WTC11 (cell line): Measurements from ENCODE around the gene ATN1. TPM values are rescaled to one million over a fixed set of nuclear protein-coding genes. Genes with fewer than 3 reads are reported as not detected.
"Not testable (repeated sequence)": the region's sequence is repeated elsewhere in the genome, so short reads cannot be mapped to it uniquely, and the experiment has no call there.

Experiments used
- ATAC-seq: fragments of 200-7000 bp; cut with Tn5 transposase; 2 replicates; pipeline ENCODE4 v1.10.0; 2021; ENCODE audit warnings: mild to moderate bottlenecking, moderate library complexity
- CTCF ChIA-PET: fragments of 300-600 bp; sonication (Branson Sonifier 250); formaldehyde crosslinking; loops from one replicate; lab custom pipeline; 2021; ENCODE audit warnings: antibody characterized with exemption; lab: Charles Lee
- POLR2A ChIA-PET: fragments of 350-600 bp; sonication (Branson Sonifier 250); formaldehyde crosslinking; loops from one replicate; lab custom pipeline; 2021; ENCODE audit warnings: antibody characterized with exemption; lab: Charles Lee
- DNase-seq: peaks from one replicate; pipeline ENCODE4 v3.0.0; 2021; ENCODE audit warnings: low spot score
- H3K27ac Mint-ChIP-seq: 2 replicates; pipeline ENCODE4 v1.8.0; 2021; ENCODE audit warnings: mixed read lengths
- H3K27me3 Mint-ChIP-seq: 2 replicates; pipeline ENCODE4 v1.8.0; 2021; ENCODE audit warnings: low read depth, mild to moderate bottlenecking, moderate library complexity, mixed read lengths
- H3K36me3 Mint-ChIP-seq: 2 replicates; pipeline ENCODE4 v1.8.0; 2021; ENCODE audit warnings: mixed read lengths
- H3K4me1 Mint-ChIP-seq: 2 replicates; pipeline ENCODE4 v1.8.0; 2022; ENCODE audit warnings: mixed read lengths
- H3K4me3 Mint-ChIP-seq: 2 replicates; pipeline ENCODE4 v1.8.0; 2021; ENCODE audit warnings: mild to moderate bottlenecking, moderate library complexity, mixed read lengths
- H3K9me3 Mint-ChIP-seq: 2 replicates; pipeline ENCODE4 v1.8.0; 2021; ENCODE audit warnings: mixed read lengths
- CBFB ChIP-seq: sonication (generic); formaldehyde crosslinking; IDR thresholded peaks from 2 replicates; pipeline ENCODE4 v1.8.1; 2022; ENCODE audit warnings: mild to moderate bottlenecking, low read depth, missing genetic modification reagents
- ELF4 ChIP-seq: sonication (generic); formaldehyde crosslinking; IDR thresholded peaks from 2 replicates; pipeline ENCODE4 v1.8.1; 2022; ENCODE audit warnings: low read depth, mild to moderate bottlenecking, moderate library complexity, missing genetic modification reagents
- FOXK1 ChIP-seq: sonication (generic); formaldehyde crosslinking; IDR thresholded peaks from 2 replicates; pipeline ENCODE4 v1.8.0; 2022; ENCODE audit warnings: mild to moderate bottlenecking, moderate library complexity, missing genetic modification reagents
- IRF2 ChIP-seq: sonication (generic); formaldehyde crosslinking; IDR thresholded peaks from 2 replicates; pipeline ENCODE4 v1.8.0; 2022; ENCODE audit warnings: low read depth, missing genetic modification reagents, borderline replicate concordance
- NFATC4 ChIP-seq: fragments of 250-450 bp; sonication (Bioruptor Pico); IDR thresholded peaks from 2 replicates; pipeline ENCODE4 v1.9.0; 2021; ENCODE audit warnings: mild to moderate bottlenecking
- NFYB ChIP-seq: sonication (generic); formaldehyde crosslinking; conservative IDR thresholded peaks from 2 replicates; pipeline ENCODE4 v1.8.0; 2022; ENCODE audit warnings: low read depth, missing genetic modification reagents
- TEAD4 ChIP-seq: sonication (generic); formaldehyde crosslinking; IDR thresholded peaks from 2 replicates; pipeline ENCODE4 v1.8.0; 2022; ENCODE audit warnings: mild to moderate bottlenecking, missing genetic modification reagents
- ZNF219 ChIP-seq: sonication (generic); formaldehyde crosslinking; IDR thresholded peaks from 2 replicates; pipeline ENCODE4 v1.8.0; 2023; ENCODE audit warnings: missing genetic modification reagents, mild to moderate bottlenecking, borderline replicate concordance
- ZNF416 ChIP-seq: fragments of 250-450 bp; sonication (Bioruptor Pico); IDR thresholded peaks from 2 replicates; pipeline ENCODE4 v1.9.0; 2021; ENCODE audit warnings: mild to moderate bottlenecking, inconsistent platforms
- total RNA-seq: library from RNA; stranded (reverse); gene quantifications from 3 replicates; pipeline ENCODE4 v1.2.3, GENCODE V29; 2021
- TF ChIP-seq, protein P1 (sequence below): sonication (generic); formaldehyde crosslinking; IDR thresholded peaks from 2 replicates; pipeline ENCODE4 v1.8.0; 2022; ENCODE audit warnings: missing genetic modification reagents
- TF ChIP-seq, protein P2 (sequence below): sonication (generic); formaldehyde crosslinking; IDR thresholded peaks from 2 replicates; pipeline ENCODE4 v1.8.0; 2022; ENCODE audit warnings: mild to moderate bottlenecking, missing genetic modification reagents
- TF ChIP-seq, protein P3 (sequence below): sonication (generic); formaldehyde crosslinking; IDR thresholded peaks from 2 replicates; pipeline ENCODE4 v1.8.1; 2022; ENCODE audit warnings: mild to moderate bottlenecking, missing genetic modification reagents, moderate library complexity, borderline replicate concordance
- TF ChIP-seq, protein P4 (sequence below): sonication (generic); formaldehyde crosslinking; IDR thresholded peaks from 2 replicates; pipeline ENCODE4 v1.8.0; 2022; ENCODE audit warnings: mild to moderate bottlenecking, missing genetic modification reagents
- TF ChIP-seq, protein P5 (sequence below): sonication (generic); formaldehyde crosslinking; IDR thresholded peaks from 2 replicates; pipeline ENCODE4 v1.8.1; 2023; ENCODE audit warnings: mild to moderate bottlenecking, moderate library complexity, missing genetic modification reagents
- TF ChIP-seq, protein P6 (sequence below): sonication (generic); formaldehyde crosslinking; IDR thresholded peaks from 2 replicates; pipeline ENCODE4 v1.8.1; 2023; ENCODE audit warnings: mild to moderate bottlenecking, missing genetic modification reagents, moderate library complexity
- TF ChIP-seq, protein P7 (sequence below): sonication (generic); formaldehyde crosslinking; IDR thresholded peaks from 2 replicates; pipeline ENCODE4 v1.8.0; 2023; ENCODE audit warnings: missing genetic modification reagents

The ATN1 gene
- total RNA-seq, 1 experiment from 2014 or later, result 87.1 TPM

DNA sequence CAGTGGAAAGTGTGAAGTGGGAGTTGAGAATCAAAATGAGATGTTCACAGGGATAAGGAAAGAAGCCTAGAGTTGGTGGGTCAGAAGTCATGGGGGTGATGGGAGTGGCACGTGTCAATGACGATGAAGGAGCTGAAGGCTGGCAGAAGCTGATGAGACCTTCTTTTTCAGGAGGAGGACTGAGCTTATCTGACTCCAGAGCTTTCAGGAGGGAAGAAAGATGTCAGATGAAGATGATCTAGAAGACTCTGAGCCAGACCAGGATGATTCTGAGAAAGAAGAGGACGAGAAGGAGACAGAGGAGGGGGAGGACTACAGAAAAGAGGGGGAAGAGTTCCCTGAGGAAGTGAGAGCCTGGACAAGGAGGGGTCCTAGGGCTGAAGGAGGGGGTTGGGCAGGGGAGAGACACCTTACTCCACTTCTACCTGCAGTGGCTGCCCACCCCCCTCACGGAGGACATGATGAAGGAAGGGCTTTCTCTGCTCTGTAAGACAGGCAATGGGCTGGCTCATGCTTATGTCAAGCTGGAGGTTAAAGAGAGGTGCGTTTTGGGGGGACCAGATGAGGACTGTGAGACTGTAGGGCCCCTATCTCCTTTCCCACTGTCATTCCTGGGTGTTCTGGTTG is 22.2 kb upstream of the ATN1 start:
- CTCF ChIA-PET, result interaction anchor here (1.4 to 8.0 kb wide), 6 partner anchors 14 to 36 kb away, joined by 3 to 53 read pairs (median 11); partner anchors contain the start of gene SPSB2
- peaks cover 6% of the 10 kb centered on the region for H3K27me3 Mint-ChIP-seq
- no peaks in the 10 kb centered on the region for H3K36me3 Mint-ChIP-seq
- DNase-seq (no peak), ATAC-seq (no peak)
- H3K4me1 Mint-ChIP-seq, result peaks cover 3% of the 10 kb centered on the region; the same call in 1 of the 2 replicates
- TF ChIP-seq, protein P1, sequence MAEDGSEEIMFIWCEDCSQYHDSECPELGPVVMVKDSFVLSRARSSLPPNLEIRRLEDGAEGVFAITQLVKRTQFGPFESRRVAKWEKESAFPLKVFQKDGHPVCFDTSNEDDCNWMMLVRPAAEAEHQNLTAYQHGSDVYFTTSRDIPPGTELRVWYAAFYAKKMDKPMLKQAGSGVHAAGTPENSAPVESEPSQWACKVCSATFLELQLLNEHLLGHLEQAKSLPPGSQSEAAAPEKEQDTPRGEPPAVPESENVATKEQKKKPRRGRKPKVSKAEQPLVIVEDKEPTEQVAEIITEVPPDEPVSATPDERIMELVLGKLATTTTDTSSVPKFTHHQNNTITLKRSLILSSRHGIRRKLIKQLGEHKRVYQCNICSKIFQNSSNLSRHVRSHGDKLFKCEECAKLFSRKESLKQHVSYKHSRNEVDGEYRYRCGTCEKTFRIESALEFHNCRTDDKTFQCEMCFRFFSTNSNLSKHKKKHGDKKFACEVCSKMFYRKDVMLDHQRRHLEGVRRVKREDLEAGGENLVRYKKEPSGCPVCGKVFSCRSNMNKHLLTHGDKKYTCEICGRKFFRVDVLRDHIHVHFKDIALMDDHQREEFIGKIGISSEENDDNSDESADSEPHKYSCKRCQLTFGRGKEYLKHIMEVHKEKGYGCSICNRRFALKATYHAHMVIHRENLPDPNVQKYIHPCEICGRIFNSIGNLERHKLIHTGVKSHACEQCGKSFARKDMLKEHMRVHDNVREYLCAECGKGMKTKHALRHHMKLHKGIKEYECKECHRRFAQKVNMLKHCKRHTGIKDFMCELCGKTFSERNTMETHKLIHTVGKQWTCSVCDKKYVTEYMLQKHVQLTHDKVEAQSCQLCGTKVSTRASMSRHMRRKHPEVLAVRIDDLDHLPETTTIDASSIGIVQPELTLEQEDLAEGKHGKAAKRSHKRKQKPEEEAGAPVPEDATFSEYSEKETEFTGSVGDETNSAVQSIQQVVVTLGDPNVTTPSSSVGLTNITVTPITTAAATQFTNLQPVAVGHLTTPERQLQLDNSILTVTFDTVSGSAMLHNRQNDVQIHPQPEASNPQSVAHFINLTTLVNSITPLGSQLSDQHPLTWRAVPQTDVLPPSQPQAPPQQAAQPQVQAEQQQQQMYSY, result no peak
- no peak for TF ChIP-seq TEAD4
- H3K4me3 Mint-ChIP-seq, result no peak overlapping the region
- H3K27ac Mint-ChIP-seq, result no peak overlapping the region
- POLR2A ChIA-PET, result interaction anchor here (1.0 to 2.1 kb wide), 6 partner anchors 14 to 84 kb away, joined by 3 to 12 read pairs (median 6); partner anchors contain the start of genes C12orf57, GPR162, RNU7-1 and SPSB2
- no peaks in the 10 kb centered on the region for H3K9me3 Mint-ChIP-seq

DNA sequence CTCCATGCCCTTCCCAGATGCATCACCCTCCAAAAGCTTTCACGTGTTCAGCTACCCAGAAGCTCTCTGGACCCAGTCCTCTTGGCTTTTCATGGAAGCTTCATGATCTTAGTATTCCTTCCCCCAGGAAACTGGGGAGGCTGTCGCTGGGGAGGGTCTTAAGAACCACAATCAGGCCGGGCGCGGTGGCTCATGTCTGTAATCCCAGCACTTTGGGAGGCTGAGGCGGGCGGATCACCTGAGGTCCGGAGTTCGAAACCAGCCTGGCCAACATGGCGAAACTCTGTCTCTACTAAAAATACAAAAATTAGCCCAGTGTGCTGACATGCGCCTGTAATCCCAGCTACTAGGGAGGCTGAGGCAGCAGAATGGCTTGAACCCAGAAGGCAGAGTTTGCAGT is 19.6 kb upstream of the ATN1 start:
- CTCF ChIA-PET, result interaction anchor here (0.6 to 8.0 kb wide), 4 partner anchors 17 to 71 kb away, joined by 3 to 53 read pairs (median 6); partner anchors contain the start of gene SPSB2
- H3K4me1 Mint-ChIP-seq, H3K4me3 Mint-ChIP-seq, DNase-seq, H3K27ac Mint-ChIP-seq, H3K36me3 Mint-ChIP-seq, H3K9me3 Mint-ChIP-seq, ATAC-seq: not testable (repeated sequence)
- POLR2A ChIA-PET, result interaction anchor here (0.6 to 1.1 kb wide), 2 partner anchors 38 to 87 kb away, joined by 3 to 8 read pairs; no protein-coding TSS in a partner anchor
- peaks cover 14% of the 10 kb centered on the region for H3K27me3 Mint-ChIP-seq

DNA sequence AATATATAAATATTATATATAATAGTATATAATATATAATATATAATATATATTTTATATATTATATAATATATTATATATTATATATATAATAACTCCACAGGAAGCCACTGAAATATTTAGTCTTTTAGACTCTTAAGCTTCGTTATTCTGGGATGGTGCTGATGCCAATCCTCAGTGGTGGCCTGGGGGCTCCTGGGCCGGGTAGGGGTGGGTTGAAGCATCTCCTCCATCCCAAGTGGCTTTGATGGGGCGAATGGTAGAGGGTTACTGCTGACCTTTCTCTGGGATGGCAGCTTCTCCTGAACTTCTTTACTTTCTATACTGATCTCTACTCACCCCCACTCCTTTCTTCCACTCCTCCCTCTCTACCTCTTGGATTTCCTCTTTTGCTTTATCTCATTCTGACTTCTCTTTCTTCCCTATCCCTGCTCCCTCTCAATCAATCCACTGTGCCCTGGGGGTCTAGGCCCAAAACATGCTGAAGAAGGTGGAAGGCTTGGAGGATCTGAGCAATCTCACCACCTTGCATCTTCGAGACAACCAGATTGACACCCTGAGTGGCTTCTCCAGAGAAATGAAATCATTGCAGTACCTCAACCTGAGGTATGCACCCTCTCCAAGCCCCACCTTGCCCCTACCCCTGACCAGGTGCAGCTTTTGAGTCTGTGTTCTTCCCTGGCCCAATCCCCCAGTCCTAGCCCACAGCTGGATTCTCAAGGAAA is 18.2 kb upstream of the ATN1 start:
- H3K27ac Mint-ChIP-seq, result no peak overlapping the region
- ChIA-PET POLR2A (no interaction called here), CTCF (interaction anchor here (4.4 to 9.1 kb wide), 3 partner anchors 16 to 37 kb away, joined by 17 to 53 read pairs (median 45); partner anchors contain the start of gene SPSB2)
- ATAC-seq, result no peak
- H3K36me3 Mint-ChIP-seq, result no peaks in the 10 kb centered on the region
- H3K9me3 Mint-ChIP-seq, result no peaks in the 10 kb centered on the region
- H3K4me3 Mint-ChIP-seq, result no peak overlapping the region
- H3K27me3 Mint-ChIP-seq, result peaks cover 17% of the 10 kb centered on the region
- peaks cover 14% of the 10 kb centered on the region for H3K4me1 Mint-ChIP-seq
- DNase-seq, result no peak
- TF ChIP-seq, protein P2, sequence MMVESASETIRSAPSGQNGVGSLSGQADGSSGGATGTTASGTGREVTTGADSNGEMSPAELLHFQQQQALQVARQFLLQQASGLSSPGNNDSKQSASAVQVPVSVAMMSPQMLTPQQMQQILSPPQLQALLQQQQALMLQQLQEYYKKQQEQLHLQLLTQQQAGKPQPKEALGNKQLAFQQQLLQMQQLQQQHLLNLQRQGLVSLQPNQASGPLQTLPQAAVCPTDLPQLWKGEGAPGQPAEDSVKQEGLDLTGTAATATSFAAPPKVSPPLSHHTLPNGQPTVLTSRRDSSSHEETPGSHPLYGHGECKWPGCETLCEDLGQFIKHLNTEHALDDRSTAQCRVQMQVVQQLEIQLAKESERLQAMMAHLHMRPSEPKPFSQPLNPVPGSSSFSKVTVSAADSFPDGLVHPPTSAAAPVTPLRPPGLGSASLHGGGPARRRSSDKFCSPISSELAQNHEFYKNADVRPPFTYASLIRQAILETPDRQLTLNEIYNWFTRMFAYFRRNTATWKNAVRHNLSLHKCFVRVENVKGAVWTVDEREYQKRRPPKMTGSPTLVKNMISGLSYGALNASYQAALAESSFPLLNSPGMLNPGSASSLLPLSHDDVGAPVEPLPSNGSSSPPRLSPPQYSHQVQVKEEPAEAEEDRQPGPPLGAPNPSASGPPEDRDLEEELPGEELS (CRISPR knock-in tag), result no peak
- TF ChIP-seq, protein P3, sequence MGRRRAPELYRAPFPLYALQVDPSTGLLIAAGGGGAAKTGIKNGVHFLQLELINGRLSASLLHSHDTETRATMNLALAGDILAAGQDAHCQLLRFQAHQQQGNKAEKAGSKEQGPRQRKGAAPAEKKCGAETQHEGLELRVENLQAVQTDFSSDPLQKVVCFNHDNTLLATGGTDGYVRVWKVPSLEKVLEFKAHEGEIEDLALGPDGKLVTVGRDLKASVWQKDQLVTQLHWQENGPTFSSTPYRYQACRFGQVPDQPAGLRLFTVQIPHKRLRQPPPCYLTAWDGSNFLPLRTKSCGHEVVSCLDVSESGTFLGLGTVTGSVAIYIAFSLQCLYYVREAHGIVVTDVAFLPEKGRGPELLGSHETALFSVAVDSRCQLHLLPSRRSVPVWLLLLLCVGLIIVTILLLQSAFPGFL (CRISPR knock-in tag), result no peak
- no peak for TF ChIP-seq CBFB
- TF ChIP-seq ZNF219 (CRISPR knock-in tag), result no peak
- no peak for TF ChIP-seq NFYB (CRISPR knock-in tag)
- TF ChIP-seq, protein P4, sequence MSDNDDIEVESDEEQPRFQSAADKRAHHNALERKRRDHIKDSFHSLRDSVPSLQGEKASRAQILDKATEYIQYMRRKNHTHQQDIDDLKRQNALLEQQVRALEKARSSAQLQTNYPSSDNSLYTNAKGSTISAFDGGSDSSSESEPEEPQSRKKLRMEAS, result no peak
- no peak for TF ChIP-seq ELF4
- no peak for TF ChIP-seq NFATC4
- TF ChIP-seq, protein P5, sequence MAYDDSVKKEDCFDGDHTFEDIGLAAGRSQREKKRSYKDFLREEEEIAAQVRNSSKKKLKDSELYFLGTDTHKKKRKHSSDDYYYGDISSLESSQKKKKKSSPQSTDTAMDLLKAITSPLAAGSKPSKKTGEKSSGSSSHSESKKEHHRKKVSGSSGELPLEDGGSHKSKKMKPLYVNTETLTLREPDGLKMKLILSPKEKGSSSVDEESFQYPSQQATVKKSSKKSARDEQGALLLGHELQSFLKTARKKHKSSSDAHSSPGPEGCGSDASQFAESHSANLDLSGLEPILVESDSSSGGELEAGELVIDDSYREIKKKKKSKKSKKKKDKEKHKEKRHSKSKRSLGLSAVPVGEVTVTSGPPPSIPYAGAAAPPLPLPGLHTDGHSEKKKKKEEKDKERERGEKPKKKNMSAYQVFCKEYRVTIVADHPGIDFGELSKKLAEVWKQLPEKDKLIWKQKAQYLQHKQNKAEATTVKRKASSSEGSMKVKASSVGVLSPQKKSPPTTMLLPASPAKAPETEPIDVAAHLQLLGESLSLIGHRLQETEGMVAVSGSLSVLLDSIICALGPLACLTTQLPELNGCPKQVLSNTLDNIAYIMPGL (CRISPR knock-in tag), result no peak
- TF ChIP-seq, protein P6, sequence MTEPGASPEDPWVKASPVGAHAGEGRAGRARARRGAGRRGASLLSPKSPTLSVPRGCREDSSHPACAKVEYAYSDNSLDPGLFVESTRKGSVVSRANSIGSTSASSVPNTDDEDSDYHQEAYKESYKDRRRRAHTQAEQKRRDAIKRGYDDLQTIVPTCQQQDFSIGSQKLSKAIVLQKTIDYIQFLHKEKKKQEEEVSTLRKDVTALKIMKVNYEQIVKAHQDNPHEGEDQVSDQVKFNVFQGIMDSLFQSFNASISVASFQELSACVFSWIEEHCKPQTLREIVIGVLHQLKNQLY, result no peak
- no peak for TF ChIP-seq IRF2 (CRISPR knock-in tag)
- TF ChIP-seq ZNF416, result no peak
- TF ChIP-seq, protein P7, sequence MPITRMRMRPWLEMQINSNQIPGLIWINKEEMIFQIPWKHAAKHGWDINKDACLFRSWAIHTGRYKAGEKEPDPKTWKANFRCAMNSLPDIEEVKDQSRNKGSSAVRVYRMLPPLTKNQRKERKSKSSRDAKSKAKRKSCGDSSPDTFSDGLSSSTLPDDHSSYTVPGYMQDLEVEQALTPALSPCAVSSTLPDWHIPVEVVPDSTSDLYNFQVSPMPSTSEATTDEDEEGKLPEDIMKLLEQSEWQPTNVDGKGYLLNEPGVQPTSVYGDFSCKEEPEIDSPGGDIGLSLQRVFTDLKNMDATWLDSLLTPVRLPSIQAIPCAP, result no peak
- no peak for TF ChIP-seq FOXK1 (CRISPR knock-in tag)
